NCI-H1092 treated with DMSO at 0.1 percent for 48 hours (cell line): ENCODE results near the gene CD244.
"Not testable (repeated sequence)": the region's sequence is repeated elsewhere in the genome, so short reads cannot be mapped to it uniquely, and the experiment has no call there.

Experiments
- DNase-seq: peaks from one replicate; lab custom pipeline; 2025; lab: John Stamatoyannopoulos, UW

CD244 gene

DNA sequence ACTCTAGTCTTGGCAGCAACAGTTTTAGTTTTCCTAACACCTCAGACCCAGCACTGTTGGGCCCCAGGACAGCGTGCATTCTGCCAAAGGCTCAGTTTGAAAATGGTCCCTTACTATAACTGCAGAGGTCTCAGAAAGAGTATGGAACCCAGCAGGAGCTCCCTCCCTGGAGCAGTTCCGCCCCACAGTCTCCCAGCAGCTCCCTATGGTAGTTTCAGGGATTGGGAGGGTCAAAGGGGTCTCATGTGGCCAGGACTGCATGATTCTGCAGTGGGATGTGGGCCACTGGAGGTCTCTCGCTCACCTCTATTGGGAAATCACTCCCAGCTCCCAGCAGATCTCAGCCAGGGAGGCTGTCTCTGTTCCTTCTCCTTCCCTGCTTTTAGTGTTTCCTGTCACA lies 54.4 kb downstream of the CD244 start:
- DNase-seq = no peak

DNA sequence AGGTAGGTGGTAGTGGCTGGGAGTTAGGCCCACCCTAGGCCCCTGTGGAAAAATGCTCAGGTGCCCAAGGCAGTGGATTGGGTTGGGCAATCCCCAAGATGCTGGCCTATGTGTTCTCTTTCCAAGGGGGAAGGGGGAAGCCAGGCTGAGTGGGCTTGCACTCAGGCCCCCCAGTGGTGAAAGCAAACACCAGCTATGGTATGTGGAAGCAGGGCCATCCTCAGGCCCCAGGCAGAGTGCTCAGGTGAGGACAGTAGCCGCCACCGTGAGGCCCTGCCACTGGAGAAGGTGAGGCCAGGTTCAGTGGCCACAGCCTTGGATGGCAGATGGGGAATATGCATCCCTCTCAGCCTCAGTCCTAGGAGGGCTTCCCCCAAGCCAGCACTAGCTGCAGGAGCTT lies 54.9 kb downstream of the CD244 start:
- DNase-seq = no peak

DNA sequence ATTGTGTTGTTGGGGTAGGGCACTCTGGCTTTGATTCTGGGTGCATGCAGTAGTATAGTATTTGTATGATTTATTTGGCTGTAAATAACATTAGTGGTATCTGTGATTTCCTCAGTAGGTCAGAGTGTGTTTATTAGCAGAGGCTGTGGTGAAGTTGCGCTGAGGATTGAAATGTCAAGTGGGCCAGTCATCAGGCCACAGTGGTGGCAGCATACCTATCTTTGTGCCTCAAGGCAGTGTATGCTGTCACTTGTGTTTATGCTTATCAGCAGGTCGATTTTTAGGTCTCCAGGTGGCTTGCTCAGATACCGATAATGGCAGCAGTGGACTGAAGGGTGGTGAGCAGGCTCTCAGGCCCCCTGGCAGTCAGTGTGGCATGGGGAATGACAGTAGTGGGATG lies 55.4 kb downstream of the CD244 start:
- no peak for DNase-seq

DNA sequence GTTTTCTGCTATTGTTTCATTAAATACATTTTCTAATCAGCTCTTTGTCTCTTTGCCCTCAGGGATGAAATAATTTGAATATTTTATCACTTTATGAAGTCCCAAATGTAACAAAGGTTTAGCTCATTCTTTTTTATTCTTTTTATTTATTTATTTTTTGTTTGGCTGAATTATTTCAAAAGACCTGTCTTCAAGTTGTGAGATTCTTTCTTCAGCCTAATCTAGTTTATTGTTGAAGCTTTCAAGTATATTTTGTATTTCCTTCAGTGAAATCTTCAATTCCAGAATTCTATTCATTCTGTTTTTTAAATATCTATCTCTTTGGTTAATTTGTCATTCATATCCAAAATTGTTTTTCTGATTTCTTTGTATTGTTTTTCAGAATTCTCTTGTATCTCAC lies 55.9 kb downstream of the CD244 start:
- DNase-seq = no peak

DNA sequence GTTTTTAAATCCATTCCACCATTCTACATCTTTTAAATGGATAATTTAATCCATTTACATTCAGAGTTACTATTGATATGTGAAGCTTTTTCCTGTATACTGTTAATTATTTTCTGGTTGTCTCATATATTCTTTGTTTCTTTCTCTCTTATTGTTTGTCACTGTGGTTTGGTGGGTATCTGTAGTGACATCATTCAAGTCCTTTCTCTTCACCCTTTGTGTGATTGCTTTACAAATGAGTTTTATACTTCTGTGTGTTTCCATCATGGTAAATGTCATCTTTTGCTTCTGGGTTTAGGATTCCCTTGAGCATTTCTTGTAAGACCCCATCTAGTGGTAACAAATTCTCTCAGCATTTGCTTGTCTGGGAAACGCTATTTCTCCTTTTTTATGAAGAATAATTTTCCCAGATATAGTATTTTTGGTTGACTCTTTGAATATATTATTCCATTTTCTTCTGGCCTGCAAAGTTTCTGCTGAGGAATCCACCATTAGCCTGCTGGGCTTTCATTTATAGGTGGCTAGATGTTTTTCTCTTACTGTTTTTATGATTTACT lies 56.5 kb downstream of the CD244 start:
- DNase-seq = no peak

DNA sequence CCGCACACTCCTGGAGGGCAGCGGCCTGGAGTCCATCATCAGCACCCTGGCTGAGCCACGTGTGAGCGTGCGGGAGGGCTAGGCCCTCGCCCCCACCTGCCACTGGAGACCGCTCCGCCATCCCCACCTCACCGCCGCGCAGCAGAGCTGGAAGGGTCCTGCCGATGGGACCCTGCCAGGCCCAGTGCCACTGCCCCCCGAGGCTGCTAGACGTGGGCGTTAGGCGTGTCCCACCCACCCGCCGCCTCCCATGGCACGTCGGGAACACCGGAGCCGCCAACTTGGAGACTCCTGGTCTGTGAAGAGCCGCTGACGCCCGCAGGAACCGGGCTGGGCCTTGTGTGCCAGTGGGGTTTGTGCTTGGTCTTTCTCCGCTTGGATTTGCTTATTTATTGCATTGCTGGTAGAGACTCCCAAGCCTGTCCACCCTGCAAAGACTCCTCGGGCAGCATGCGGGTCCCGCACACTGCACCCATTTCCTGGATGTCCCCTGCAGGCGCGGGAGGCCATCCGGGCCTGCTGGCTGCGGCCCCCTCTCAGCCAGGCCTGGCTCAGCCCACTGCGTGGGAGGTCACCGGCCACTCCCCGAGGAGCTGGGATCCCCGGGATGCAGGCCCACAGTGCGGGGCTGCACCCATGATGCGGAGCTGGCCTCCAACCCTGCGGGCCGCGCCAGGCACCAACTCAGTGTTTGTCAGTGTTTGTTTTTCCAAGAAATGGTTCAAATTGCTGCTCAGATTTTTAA lies 60.7 kb downstream of the CD244 start:
- DNase-seq = no peak

DNA sequence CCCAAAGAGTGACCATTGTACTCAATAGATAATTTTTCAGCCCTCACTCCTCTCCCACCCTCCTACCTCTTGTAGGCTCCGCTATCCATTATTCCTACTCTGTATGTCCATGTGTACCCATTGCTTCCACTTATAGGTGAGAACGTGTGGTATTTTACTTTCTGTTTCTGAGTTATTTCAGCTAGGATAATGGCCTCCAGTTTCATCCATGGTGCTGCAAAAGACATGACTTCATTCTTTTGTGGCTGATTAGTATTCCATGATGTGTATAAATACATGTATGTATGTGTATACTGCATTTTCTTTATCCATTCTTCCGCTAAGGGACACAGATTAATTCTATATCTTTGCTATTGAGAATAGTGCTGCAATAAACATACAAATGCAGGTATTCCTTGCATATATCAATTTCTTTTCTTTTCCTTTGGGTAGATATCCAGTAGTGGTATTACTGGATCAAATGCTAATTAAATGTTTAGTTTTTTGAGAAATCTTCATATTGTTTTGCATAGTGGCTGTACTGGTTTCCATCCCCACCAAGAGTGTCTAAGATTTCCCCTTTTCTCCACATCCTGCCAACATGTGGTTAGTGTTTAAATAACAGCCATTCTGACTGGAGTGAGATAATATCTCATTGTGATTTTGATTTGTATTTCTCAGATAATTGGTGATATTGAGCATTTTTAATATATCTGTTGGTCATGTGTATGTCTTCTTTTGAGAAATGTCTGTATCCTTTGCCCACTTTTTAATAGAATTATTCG lies 61.9 kb downstream of the CD244 start:
- no peak for DNase-seq

DNA sequence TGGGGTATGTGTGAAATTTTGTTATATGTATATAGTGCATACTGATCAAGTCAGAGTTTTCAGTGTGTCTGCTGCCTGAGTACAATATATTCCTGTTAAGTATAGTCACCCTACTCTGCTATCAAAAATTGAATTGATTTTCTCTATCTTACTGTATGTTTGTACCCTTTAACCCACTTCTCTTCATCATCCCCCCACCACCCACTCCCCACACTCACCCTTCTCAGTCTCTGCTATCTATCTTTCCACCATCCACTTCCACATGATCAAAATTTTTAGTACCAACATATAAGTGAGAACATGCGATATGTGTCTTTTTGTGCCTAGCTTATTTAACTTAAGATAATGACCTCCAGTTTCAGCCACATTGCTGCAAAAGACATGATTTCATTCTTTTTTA lies 62.5 kb downstream of the CD244 start:
- DNase-seq = no peak

DNA sequence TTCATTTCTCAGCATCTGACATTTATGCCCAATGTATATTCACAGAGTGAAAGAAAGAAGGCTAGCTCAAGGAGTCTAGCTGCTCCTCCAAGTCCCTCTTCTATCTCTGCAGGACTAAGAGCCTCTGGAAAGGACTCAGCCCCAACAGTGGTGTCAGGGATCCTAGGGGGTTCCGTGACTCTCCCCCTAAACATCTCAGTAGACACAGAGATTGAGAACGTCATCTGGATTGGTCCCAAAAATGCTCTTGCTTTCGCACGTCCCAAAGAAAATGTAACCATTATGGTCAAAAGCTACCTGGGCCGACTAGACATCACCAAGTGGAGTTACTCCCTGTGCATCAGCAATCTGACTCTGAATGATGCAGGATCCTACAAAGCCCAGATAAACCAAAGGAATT lies 63.0 kb downstream of the CD244 start:
- DNase-seq = no peak

DNA sequence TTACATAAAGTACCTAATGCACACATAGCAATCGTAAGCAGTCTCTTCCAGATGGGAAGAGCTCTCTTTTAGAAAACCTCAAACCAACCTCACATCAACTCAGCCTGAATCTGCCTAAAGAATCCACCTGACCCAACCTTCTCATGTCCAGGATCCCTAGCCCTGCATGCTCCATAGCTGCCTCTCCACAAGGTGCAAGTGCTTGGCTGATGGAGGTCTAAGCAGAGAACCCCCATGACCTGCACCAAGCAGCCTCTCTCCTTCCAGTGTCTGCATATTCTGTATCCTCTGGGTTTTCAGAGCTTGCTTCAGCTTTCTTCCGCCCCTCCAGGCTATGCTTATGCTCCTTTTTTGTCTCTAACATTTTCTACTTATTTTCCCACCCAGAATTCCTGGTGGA lies 64.2 kb downstream of the CD244 start:
- DNase-seq = no peak

DNA sequence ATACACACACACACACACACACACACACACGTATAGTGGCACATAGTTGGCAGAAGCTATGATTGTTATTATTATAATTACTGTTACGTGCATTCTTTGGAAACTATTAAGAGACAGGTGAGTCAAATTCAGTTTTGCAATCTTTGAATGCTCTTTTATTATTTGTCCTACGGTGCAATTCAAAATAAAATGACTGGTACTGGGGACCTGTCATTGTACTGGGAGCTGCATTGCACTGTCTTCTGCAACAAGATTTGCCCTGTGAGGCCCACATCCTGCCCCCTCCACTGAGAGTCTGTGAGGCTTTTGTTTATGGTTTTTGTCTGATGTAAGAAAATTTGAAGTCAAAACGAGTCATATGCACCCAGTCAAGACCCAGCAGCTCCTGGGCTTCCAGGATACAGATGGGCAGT lies 64.8 kb downstream of the CD244 start:
- DNase-seq = no peak

DNA sequence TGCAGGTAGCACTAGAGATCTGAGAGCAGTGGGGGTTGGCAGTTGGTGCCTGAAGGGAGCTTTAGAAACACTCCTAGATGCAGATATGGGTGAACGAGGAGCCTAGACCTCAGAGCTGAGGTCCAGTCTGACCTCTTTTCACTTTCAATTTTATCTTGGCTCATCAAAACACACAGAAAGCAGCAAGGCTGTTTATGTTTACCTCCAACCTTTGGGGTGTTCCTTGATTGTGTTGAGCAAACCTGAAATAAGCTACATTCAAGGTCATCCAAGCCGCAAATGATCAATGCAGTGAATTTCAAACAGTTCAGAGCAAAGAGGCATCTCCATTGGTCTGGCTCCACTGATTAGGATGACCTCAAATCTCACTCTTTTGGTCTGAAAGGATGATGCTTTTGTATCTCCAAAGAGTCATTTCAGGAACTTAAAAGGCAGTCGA lies 65.4 kb downstream of the CD244 start:
- no peak for DNase-seq

DNA sequence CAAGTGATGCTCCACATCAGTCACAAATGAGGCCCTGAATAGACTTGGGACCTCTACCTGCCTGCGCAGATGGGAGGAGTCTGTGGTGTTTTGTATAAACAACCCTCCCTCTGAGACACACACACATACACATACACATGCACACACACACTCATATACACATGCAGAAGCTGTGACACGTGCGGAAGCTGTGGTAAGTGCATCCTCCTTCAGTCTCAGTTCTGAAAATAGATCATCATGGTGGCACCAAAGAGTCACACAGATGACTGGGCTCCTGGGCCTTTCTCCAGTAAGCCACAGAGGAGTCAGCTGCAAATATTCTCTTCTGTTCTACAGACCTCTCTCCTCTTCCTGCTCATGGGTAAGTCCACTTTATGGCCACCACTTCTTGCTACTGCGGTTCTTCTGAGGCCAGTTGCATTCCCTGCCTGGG lies 66.7 kb downstream of the CD244 start, which contains the start of gene LY9:
TSS of gene LY9 (plus strand) at position 224 of the 433 bp plus-strand sequence. CDS start at position 238, 14 bp downstream.
- DNase-seq = no peak

DNA sequence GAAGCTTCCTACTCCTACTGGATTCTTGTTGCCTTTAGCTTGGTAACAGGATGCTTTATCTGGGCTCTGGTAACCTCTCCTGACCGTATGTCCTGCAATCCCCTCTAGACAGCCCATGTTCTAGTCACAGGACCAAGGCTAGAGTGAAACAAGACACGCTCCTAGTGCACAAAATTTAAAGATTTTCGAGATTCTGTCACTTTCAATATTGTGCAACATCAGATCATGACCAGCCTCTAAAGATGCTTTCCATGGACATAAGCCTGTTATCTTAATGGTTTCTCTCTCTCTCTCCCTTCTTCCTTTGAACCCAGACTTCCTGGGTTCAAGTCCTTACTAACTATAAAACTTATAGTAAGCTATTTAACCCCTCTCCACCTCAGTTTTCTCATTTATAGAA lies 68.3 kb downstream of the CD244 start:
- DNase-seq = no peak

DNA sequence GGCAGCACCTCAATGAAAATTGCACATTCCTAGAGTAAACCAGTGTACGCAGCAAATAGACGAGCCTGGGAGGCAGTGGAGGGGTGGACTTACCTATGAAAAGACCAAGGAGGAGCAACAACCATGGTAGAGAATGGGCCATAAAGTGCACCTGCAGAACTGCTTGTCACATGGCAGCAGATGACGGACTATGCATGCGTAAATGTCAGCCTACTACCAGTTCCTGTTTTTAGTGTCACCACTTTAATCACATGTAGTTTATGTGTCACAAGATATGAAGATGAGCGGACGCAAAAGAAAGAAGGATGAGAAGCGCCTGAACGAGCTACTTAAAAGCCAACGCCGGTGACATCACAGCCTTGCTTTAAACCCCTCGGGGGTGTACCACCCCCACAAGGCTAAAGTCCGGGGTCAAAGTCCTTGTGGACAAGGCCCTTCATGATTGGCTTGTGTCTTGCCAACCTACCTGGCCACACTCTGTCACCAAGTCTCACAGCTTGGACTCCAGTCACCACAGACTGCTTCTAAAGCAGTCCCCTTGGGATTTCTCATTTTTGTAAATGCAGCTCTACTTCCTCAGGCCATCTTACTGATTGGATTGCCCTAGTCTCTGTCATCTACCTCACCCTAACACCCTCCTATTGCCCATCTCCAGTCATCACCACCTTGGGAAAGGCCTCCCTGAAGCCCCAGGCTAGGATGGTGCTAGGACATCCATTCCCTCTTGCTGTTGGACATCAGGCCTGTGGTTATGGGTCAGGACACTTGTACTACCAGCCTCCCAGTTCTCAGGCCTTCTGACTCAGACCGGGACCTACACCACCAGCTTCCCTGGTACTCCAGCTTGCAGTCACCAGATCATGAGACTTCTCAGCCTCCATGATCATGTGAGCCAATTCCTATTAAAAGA lies 72.7 kb downstream of the CD244 start:
- no peak for DNase-seq

DNA sequence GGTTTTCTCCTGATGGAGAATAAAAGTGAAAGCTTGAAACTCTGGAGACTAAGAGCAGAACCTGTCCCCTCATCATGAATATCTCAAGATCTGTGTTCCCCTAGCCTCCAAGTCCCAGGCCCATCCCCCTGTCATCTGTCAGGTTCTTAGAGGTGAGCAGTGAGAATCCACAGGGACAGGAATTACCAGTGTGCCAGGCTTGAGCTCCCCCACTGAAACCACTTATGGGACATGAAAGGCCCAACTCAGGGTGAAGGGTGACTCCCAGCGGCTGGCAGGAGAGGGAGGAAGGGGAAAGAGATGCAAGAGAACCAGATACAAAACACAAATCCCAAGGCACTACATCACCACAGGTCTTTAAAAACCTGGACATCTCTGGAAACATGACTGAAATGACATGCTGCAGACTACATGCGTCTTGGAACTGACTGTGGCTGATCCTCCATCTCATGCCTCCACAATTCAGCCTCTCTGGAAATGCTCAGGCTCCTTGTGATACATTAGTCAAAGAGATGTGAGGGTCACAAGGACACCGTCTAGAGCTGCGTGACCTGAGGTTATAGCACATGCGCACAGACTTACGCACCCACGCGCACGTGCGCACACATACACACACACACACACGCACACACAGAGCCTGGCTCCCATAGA lies 73.5 kb downstream of the CD244 start:
- DNase-seq = no peak

DNA sequence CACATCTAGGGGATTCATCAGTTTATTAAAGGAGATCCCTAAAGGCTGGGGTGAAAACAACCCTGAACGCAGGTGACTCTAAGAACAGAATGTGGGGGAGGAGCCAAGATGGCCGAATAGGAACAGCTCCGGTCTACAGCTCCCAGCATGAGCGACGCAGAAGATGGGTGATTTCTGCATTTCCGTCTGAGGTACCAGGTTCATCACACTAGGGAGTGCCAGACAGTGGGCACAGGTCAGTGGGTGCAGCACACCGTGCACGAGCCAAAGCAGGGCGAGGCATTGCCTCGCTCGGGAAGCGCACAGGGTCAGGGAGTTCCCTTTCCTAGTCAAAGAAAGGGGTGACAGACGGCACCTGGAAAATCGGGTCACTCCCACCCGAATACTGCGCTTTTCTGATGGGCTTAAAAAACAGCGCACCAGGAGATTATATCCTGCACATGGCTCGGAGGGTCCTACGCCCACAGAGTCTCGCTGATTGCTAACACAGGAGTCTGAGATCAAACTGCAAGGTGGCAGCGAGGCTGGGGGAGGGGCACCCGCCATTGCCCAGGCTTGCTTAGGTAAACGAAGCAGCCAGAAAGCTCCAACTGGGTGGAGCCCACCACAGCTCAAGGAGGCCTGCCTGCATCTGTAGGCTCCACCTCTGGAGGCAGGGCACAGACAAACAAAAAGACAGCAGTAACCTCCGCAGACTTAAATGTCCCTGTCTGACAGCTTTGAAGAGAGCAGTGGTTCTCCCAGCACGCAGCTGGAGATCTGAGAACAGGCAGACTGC lies 79.5 kb downstream of the CD244 start:
- DNase-seq = not testable (repeated sequence)

DNA sequence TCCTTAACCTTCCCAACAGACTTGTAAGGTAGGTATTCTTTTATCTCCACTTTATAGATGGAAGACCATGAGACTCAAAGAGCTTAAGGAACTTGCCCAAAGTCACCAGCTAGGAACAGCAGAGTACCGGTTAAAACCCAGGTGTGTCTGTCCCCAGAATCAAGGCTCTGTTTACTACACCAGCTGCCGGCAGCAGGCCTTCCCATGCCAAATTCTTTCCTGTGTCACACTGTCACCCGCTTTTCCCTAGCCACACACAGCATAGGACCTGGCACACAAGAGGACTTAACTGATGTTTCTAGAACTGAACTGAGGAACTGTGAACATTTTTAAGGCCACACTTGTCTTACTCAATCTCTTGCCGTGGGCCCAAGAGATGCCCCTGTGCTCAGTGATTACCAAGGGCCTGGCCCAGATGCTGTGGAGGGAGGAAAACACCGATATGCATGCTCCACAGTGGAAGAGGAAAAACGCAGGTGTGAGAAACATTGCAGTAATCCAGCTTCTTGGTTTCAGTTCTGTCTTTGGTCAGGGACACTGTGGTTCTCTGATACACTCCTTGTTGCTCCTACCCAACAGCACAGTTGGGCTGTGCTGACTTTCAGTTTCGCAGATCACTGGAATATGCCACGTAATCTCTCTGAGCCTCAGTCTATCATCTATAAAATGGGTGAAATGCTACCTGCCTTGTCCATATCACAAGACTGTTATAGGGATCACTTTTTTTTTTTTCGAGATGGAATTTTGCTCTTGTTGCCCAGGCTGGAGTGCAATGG lies 80.6 kb downstream of the CD244 start:
- DNase-seq = no peak

DNA sequence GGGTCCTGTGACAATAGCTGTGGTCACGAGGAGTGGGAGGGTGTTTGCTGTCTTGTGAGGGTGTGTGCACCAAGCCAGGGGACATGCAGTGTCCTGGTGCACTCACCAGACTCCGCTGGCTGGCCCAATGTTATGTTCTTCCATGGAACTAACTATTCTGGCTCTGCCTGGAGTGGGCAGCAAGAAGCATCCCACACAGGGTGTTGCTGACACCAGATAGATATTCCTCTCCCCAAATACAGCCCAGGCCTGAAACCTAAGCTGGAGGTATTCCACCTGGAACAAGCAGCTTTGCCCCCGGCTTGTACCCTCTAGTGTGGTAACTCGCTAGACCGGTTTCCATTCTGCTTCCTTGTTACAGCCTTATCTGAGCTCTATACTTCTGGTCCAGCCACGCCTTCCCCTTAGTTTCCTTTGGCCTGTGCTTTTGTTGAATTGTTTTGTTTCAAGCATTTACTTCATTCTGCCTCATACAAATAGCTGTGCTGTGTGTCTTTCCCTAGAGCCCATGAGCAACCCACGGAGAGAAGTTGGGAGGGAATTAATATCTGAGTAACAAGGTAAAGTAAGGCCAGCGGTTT lies 81.4 kb downstream of the CD244 start:
- no peak for DNase-seq

DNA sequence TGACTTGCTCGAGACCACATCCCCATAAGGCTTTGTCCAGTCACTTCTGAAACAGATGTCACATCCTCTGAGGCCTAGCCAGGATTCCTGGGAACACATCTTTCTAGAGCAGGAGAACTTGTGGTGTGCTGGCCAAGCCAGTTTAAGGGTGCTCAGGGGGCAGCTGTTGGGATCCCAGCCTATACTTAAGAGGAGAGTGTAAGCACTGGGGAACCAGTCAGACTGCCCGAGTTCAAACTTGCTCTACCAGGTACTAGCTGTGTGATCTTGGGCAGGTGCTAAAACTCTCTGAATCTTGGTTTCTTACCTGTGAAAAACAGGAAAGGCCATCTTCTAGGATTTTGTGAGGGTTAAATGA lies 82.3 kb downstream of the CD244 start:
- no peak for DNase-seq
